GM20000 (cell line): ENCODE data around the gene MATCAP1.
A peak's percentile ranks its signal among the peaks of the same experiment; 100 is the strongest.

Source experiments
- DNase-seq: peaks from one replicate; pipeline ENCODE4 v3.0.0; 2012; ENCODE audit warnings: low spot score
- CTCF ChIP-seq: IDR thresholded peaks from 2 replicates; pipeline ENCODE4 v1.5.1; 2012; ENCODE audit warnings: mild to moderate bottlenecking, control low read depth; ENCODE audit errors: extremely low read depth, missing control alignments

MATCAP1 gene

GRCh38 chr16:67156143-67156844 lies 27.5 kb downstream of the MATCAP1 start:
- DNase-seq = no peak
- TF ChIP-seq CTCF = peak; percentile 9

- peak; percentile 95 for DNase-seq
- TF ChIP-seq CTCF = peak; percentile 97
Observed at GRCh38 chr16:67155295-67156142, 28.2 kb downstream of the MATCAP1 start.

- no peak for DNase-seq
- TF ChIP-seq CTCF = no peak
Observed at GRCh38 chr16:67154578-67155294, 29.0 kb downstream of the MATCAP1 start.

GRCh38 chr16:67151431-67152097 lies 32.2 kb downstream of the MATCAP1 start:
- DNase-seq = no peak
- no peak for TF ChIP-seq CTCF

- TF ChIP-seq CTCF = no peak
- peak; percentile 85 for DNase-seq
Observed at GRCh38 chr16:67150833-67151396, 32.8 kb downstream of the MATCAP1 start, which contains the start of gene B3GNT9. Gene B3GNT9 (minus strand): TSS chr16:67150998. CDS start chr16:67150485, 513 bp downstream.

GRCh38 chr16:67150047-67150832 lies 33.5 kb downstream of the MATCAP1 start:
- no peak for TF ChIP-seq CTCF
- DNase-seq = peak; percentile 91
